Mesendoderm (in vitro differentiated cells): ENCODE measurements around the gene EIF4G3.
"Not testable (repeated sequence)": the region's sequence is repeated elsewhere in the genome, so short reads cannot be mapped to it uniquely, and the experiment has no call there.

Source experiments
- DNase-seq: peaks from one replicate; pipeline ENCODE4 v3.0.0; 2013
- H2AK5ac ChIP-seq: 2 replicates; pipeline ENCODE4 v1.6.1; 2013; ENCODE audit warnings: low read length, inconsistent platforms
- H2BK120ac ChIP-seq: 2 replicates; pipeline ENCODE4 v1.6.1; 2013; ENCODE audit warnings: low read depth, mild to moderate bottlenecking, low read length, moderate library complexity, mixed read lengths
- H2BK15ac ChIP-seq: replicated peaks from 2 replicates; pipeline ENCODE4 v1.6.1; 2013; ENCODE audit warnings: low read depth, mild to moderate bottlenecking, moderate library complexity
- H2BK5ac ChIP-seq: 2 replicates; pipeline ENCODE4 v1.6.1; 2013; ENCODE audit warnings: low read length, inconsistent platforms
- H3K18ac ChIP-seq: 2 replicates; pipeline ENCODE4 v1.6.1; 2013; ENCODE audit warnings: mild to moderate bottlenecking, low read length, mixed read lengths
- H3K23ac ChIP-seq: one replicate; pipeline ENCODE4 v1.6.1; 2013; ENCODE audit warnings: low read length
- H3K27ac ChIP-seq: 2 replicates; pipeline ENCODE4 v1.5.1; 2013; ENCODE audit warnings: low read depth, mild to moderate bottlenecking, inconsistent platforms, low read length, moderate library complexity
- H3K27me3 ChIP-seq: 2 replicates; pipeline ENCODE4 v1.6.1; 2013; ENCODE audit warnings: low read length, control low read depth, mild to moderate bottlenecking, inconsistent platforms; ENCODE audit not compliant: insufficient read depth, poor library complexity
- H3K36me3 ChIP-seq: 2 replicates; pipeline ENCODE4 v1.6.1; 2013; ENCODE audit warnings: low read length, inconsistent platforms; ENCODE audit not compliant: control insufficient read depth, insufficient read depth
- H3K4ac ChIP-seq: one replicate; pipeline ENCODE4 v1.6.1; 2013; ENCODE audit warnings: low read depth, mild to moderate bottlenecking, low read length, moderate library complexity
- H3K4me1 ChIP-seq: 2 replicates; pipeline ENCODE4 v1.6.1; 2013; ENCODE audit warnings: low read depth, low read length, inconsistent platforms; ENCODE audit not compliant: control insufficient read depth
- H3K4me2 ChIP-seq: 2 replicates; pipeline ENCODE4 v1.6.1; 2013; ENCODE audit warnings: low read length
- H3K4me3 ChIP-seq: 2 replicates; pipeline ENCODE4 v1.5.1; 2013; ENCODE audit warnings: mild to moderate bottlenecking, low read length
- H3K56ac ChIP-seq: one replicate; pipeline ENCODE4 v1.6.1; 2013; ENCODE audit warnings: low read length
- H3K79me1 ChIP-seq: 2 replicates; pipeline ENCODE4 v1.6.1; 2013; ENCODE audit warnings: low read length, inconsistent platforms
- H3K79me2 ChIP-seq: 2 replicates; pipeline ENCODE4 v1.6.1; 2013; ENCODE audit warnings: mild to moderate bottlenecking, low read length; ENCODE audit not compliant: control insufficient read depth, insufficient read depth
- H3K9ac ChIP-seq: 2 replicates; pipeline ENCODE4 v1.6.1; 2013; ENCODE audit warnings: low read length, inconsistent platforms
- H4K5ac ChIP-seq: one replicate; pipeline ENCODE4 v1.6.1; 2013; ENCODE audit warnings: low read length
- H4K8ac ChIP-seq: one replicate; pipeline ENCODE4 v1.6.1; 2013; ENCODE audit warnings: low read depth, mild to moderate bottlenecking, control low read depth, low read length, moderate library complexity
- WGBS: extraction: QIAGEN DNeasy Blood & Tissue Kit; methylation state at CpG from one replicate; pipeline ENCODE4 v1.1.7; 2013; ENCODE audit warnings: low lambda C conversion rate, missing lambda C conversion rate; ENCODE audit not compliant: insufficient coverage; ENCODE audit errors: extremely low coverage; 5-methylcytosine and 5-hydroxymethylcytosine counted together

Gene EIF4G3

GRCh38 chr1:21205416-21205815 is 28.7 kb upstream of the EIF4G3 start:
- H3K4ac ChIP-seq: no peak overlapping the region
- no peaks in the 10 kb centered on the region for H3K79me2 ChIP-seq
- H3K4me1 ChIP-seq: no peaks in the 10 kb centered on the region
- no peak overlapping the region for H3K9ac ChIP-seq
- H2AK5ac ChIP-seq: no peak overlapping the region
- H4K5ac ChIP-seq: no peak overlapping the region
- no peak overlapping the region for H3K18ac ChIP-seq
- no peak overlapping the region for H4K8ac ChIP-seq
- no peak overlapping the region for H3K27ac ChIP-seq
- no peak overlapping the region for H3K4me3 ChIP-seq
- no peak overlapping the region for H2BK15ac ChIP-seq
- H3K56ac ChIP-seq: no peak overlapping the region
- H3K4me2 ChIP-seq: no peak overlapping the region
- H2BK120ac ChIP-seq: no peak overlapping the region
- WGBS: no CpG with 5 or more reads among the region's 5 CpGs
- H3K27me3 ChIP-seq: no peaks in the 10 kb centered on the region
- no peaks in the 10 kb centered on the region for H3K79me1 ChIP-seq
- no peak overlapping the region for H2BK5ac ChIP-seq
- H3K23ac ChIP-seq: no peak overlapping the region
- H3K36me3 ChIP-seq: no peaks in the 10 kb centered on the region
- peak; percentile 35 for DNase-seq

- DNase-seq: no peak
- Histone ChIP-seq H2BK5ac (no peak overlapping the region), H3K23ac (no peak overlapping the region), H3K56ac (no peak overlapping the region), H3K27me3 (no peaks in the 10 kb centered on the region), H3K9ac (no peak overlapping the region), H2BK15ac (no peak overlapping the region), H3K79me2 (no peaks in the 10 kb centered on the region), H2BK120ac (no peak overlapping the region), H4K5ac (no peak overlapping the region), H2AK5ac (no peak overlapping the region), H3K36me3 (no peaks in the 10 kb centered on the region), H4K8ac (no peak overlapping the region), H3K79me1 (no peaks in the 10 kb centered on the region), H3K4me2 (no peak overlapping the region), H3K4me3 (no peak overlapping the region), H3K4me1 (no peaks in the 10 kb centered on the region), H3K27ac (no peak overlapping the region), H3K4ac (no peak overlapping the region), H3K18ac (no peak overlapping the region)
- WGBS: no CpG with 5 or more reads among the region's 4 CpGs
Measured at GRCh38 chr1:21201650-21202049, 25.0 kb upstream of the EIF4G3 start.

DNA sequence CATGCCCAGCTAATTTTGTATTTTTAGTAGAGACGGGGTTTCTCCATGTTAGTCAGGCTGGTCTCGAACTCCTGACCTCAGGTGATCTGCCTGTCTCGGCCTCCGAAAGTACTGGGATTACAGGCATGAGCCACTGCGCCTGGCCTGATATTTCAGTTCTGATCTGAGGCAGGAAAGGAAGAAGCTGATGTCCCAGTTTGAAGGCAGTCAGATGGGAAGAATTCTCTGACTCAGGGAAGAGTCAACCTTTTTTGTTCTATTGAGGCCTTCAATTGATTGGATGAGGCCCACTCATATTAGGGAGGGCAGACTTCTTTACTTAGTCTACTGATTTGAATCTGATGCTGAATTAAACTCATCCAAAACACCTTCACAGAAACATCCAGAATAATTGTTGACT is 24.5 kb upstream of the EIF4G3 start:
- H3K56ac ChIP-seq, H4K8ac ChIP-seq, H3K9ac ChIP-seq, H2BK15ac ChIP-seq, H3K27me3 ChIP-seq, H2BK5ac ChIP-seq, H3K4me3 ChIP-seq, H2AK5ac ChIP-seq, H4K5ac ChIP-seq, H3K79me1 ChIP-seq, H3K18ac ChIP-seq, H3K23ac ChIP-seq, H3K36me3 ChIP-seq, H3K4ac ChIP-seq, H3K27ac ChIP-seq, H3K4me2 ChIP-seq, H3K4me1 ChIP-seq, DNase-seq, H3K79me2 ChIP-seq, H2BK120ac ChIP-seq: not testable (repeated sequence)
- no CpG with 5 or more reads among the region's 5 CpGs for WGBS

DNA sequence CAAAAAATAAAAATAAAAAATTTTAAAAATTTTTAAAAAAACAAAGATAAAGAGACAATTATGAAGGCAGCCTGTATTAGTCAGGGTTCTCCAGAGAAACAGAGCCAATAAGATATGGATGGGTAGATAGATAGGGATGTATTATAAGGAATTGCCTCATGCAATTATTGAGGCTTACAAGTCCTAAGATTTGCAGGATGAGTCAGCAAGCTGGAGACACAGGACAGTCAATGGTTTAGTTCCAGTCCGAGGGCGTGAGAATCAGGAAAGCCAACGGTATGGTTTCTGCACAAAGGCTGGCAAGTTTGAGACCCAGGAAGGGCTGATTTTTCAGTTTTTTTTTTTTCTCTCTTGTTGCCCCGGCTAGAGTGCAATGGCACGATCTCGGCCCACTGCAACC is 24.1 kb upstream of the EIF4G3 start:
- no peak overlapping the region for H3K27ac ChIP-seq
- H3K79me2 ChIP-seq: no peaks in the 10 kb centered on the region
- no peak overlapping the region for H3K18ac ChIP-seq
- H4K8ac ChIP-seq: no peak overlapping the region
- H3K27me3 ChIP-seq: no peaks in the 10 kb centered on the region
- H3K56ac ChIP-seq: no peak overlapping the region
- H3K4ac ChIP-seq: no peak overlapping the region
- H3K4me1 ChIP-seq: no peaks in the 10 kb centered on the region
- H2BK120ac ChIP-seq: no peak overlapping the region
- DNase-seq: no peak
- no peak overlapping the region for H4K5ac ChIP-seq
- no peak overlapping the region for H2BK5ac ChIP-seq
- no peak overlapping the region for H3K4me3 ChIP-seq
- no CpG with 5 or more reads among the region's 6 CpGs for WGBS
- no peak overlapping the region for H2BK15ac ChIP-seq
- H2AK5ac ChIP-seq: no peak overlapping the region
- H3K79me1 ChIP-seq: no peaks in the 10 kb centered on the region
- no peak overlapping the region for H3K9ac ChIP-seq
- no peak overlapping the region for H3K4me2 ChIP-seq
- no peak overlapping the region for H3K23ac ChIP-seq
- H3K36me3 ChIP-seq: no peaks in the 10 kb centered on the region

DNA sequence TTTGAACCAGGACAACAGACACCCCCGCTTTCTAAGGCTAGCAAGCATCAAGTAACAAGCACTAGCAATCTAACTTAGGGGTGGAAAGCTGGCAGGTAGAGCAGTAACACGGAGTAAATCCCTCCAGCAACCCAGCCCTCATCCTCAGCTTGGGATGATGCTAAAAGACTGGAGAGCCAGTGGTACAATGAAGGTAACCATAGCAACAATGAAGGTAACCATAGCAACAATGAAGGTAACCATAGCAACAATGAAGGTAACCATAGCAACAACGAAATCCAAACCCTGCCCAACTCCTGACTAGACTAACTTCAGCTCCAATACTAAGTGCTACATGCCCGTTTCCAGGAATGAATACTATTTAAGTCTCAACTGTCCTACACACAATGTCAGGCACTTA is 22.2 kb upstream of the EIF4G3 start:
- no CpG with 5 or more reads among the region's 4 CpGs for WGBS
- H3K27ac ChIP-seq: no peak overlapping the region
- H3K4me1 ChIP-seq: no peaks in the 10 kb centered on the region

GRCh38 chr1:21192871-21193270 is 16.2 kb upstream of the EIF4G3 start:
- H3K4me1 ChIP-seq: peaks cover 9% of the 10 kb centered on the region
- WGBS: no CpG with 5 or more reads among the region's 4 CpGs
- no peak overlapping the region for H4K5ac ChIP-seq

More for the DNA sequence above, 22.2 kb upstream of the EIF4G3 start:
- Histone ChIP-seq H2BK5ac (no peak overlapping the region), H2BK15ac (no peak overlapping the region), H3K79me2 (no peaks in the 10 kb centered on the region), H3K27me3 (no peaks in the 10 kb centered on the region), H3K56ac (no peak overlapping the region), H2BK120ac (no peak overlapping the region), H3K4me2 (no peak overlapping the region), H4K8ac (no peak overlapping the region), H3K4ac (no peak overlapping the region), H3K4me3 (no peak overlapping the region), H3K79me1 (no peaks in the 10 kb centered on the region), H3K36me3 (no peaks in the 10 kb centered on the region), H4K5ac (no peak overlapping the region), H3K9ac (no peak overlapping the region), H3K23ac (no peak overlapping the region), H3K18ac (no peak overlapping the region), H2AK5ac (no peak overlapping the region)
- peak; percentile 41 for DNase-seq

More at GRCh38 chr1:21192871-21193270, 16.2 kb upstream of the EIF4G3 start:
- Histone ChIP-seq H3K27ac (no peak overlapping the region), H3K79me1 (no peaks in the 10 kb centered on the region), H3K4me2 (no peak overlapping the region), H3K79me2 (no peaks in the 10 kb centered on the region), H2AK5ac (no peak overlapping the region), H3K4me3 (no peak overlapping the region), H3K27me3 (peaks cover 10% of the 10 kb centered on the region), H4K8ac (no peak overlapping the region), H2BK120ac (no peak overlapping the region), H2BK15ac (no peak overlapping the region), H3K56ac (no peak overlapping the region), H3K9ac (no peak overlapping the region), H3K18ac (no peak overlapping the region), H3K23ac (no peak overlapping the region), H3K36me3 (no peaks in the 10 kb centered on the region), H2BK5ac (no peak overlapping the region), H3K4ac (no peak overlapping the region)
- no peak for DNase-seq
